ENCODE measurements around the gene NCK1.
"Not testable (repeated sequence)": the region's sequence is repeated elsewhere in the genome, so short reads cannot be mapped to it uniquely, and the experiment has no call there.

NCK1 gene

GRCh38 chr3:136862617-136863322 is 762 bp downstream of the NCK1 start:
- DNase-seq = peak; percentile 58 to 60

- no peak for DNase-seq
Observed at GRCh38 chr3:136869282-136869681, 7.3 kb downstream of the NCK1 start.

DNA sequence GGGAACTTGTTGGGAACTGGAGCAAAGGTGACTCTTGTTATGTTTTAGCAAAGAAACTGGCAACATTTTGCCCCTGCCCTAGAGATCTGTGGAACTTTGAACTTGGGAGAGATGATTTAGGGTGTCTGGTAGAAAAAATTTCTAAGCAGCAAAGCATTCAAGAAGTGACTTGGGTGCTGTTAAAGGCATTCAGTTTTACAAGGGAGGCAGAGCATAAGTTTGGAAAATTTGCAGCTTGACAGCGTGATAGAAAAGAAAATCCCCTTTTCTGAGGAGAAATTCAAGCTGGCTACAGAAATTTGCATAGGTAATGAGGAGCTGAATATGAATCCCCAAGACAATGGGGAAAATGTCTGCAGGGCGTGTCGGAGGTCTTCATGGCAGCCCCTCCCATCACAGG is 10.2 kb downstream of the NCK1 start:
- not testable (repeated sequence) for DNase-seq

DNA sequence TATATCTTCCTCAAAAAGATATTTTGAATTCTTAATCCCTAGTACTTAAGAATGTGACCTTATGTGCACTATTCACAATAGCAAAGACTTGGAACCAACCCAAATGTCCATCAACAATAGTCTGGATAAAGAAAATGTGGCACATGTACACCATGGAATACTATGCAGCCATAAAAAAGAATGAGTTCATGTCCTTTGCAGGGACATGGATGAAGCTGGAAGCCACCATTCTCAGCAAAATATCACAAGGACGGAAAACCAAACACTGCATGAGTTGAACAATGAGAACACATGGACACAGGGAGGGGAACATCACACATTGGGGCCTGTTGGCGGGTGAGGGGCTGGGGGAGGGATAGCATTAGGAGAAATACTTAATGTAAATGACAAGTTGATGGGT is 17.5 kb downstream of the NCK1 start:
- not testable (repeated sequence) for DNase-seq

- no peak for DNase-seq
Observed at GRCh38 chr3:136882571-136882970, 20.6 kb downstream of the NCK1 start.

GRCh38 chr3:136883967-136884720 is 22.1 kb downstream of the NCK1 start:
- no peak for DNase-seq

GRCh38 chr3:136885357-136886213 is 23.6 kb downstream of the NCK1 start:
- no peak for DNase-seq

- DNase-seq = no peak
Observed at GRCh38 chr3:136889947-136890346, 27.9 kb downstream of the NCK1 start.

DNA sequence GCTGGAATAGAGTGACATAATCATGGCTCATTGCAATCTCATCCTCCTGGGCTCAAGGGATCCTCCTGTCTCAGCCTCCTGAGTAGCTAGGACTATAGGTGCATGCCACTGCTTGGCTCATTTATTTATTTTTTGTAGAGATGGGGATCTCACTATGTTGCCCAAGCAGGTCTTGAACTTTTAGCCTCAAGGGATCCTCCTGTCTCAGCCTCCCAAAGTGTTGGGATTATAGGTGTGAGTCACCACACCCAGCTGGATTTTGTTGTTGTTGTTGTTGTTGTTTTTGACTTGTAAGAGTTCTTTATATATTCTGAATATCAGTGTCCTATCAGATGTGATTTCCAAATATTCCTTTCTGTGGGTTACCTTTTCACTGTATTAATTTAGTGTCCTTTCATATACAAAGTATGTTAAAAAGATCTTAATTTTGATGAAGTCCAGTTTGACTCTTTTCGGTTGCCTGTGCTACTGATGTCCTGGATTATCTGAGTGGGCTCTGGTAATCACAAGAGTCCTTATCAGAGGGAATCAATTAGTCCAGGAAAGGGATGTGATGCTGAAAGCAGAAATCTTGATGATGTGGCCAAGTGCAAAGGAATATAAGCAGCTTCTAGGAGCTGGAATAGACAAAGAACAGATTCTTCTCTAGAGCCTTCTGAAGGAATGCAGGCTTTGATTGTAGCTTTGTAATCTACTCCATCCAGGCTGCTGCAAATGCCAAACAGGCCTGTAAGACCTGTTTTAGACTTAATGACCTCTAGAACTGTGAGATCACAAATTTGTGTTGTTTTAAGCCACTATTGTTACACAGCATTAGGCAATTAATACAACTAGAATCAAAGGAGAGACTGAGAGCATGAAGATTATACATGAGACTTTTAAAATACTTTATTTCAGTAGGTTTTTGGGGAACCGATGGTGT is 30.2 kb downstream of the NCK1 start:
- DNase-seq = no peak

GRCh38 chr3:136893848-136894443 is 31.9 kb downstream of the NCK1 start:
- no peak for DNase-seq

- not testable (repeated sequence) for DNase-seq
Observed at GRCh38 chr3:136897171-136897570, 35.2 kb downstream of the NCK1 start.

DNA sequence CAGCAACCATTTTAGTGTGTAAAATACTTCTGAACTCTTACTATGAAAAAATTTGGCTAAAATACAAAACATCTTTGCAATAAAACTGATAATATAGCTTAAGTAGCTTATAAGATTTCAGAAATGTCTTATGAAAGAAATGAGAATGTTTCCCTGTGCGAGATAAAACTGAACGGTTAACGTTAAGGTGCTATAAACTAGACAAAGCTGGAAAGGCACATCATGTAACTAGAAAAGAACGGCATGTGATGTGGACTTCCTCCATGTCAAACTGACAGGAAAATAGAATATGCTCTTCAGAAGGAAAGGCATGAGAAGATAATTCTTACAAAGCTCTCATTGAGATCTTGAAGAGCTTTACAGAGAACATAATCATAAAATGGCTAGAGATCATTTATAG is 36.5 kb downstream of the NCK1 start:
- DNase-seq = no peak

DNA sequence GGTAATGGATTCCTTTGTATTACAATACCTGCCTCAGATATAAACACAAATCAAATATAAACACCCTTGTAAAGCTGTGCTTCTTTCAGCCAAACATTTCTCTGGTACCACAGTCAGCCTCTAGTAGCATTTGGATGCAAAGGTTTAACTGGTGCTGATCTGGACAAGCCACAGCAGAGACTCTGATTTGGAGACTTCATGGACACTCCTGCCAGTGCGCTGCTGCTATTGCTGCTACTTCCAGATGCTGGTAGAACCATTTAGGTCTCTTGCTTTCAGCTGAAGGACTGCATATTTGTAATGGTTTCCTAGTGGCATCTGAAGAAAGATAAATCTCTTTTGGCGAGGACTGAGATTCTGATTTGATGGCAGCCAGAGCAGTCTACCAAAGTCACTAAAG is 36.9 kb downstream of the NCK1 start:
- DNase-seq = no peak

DNA sequence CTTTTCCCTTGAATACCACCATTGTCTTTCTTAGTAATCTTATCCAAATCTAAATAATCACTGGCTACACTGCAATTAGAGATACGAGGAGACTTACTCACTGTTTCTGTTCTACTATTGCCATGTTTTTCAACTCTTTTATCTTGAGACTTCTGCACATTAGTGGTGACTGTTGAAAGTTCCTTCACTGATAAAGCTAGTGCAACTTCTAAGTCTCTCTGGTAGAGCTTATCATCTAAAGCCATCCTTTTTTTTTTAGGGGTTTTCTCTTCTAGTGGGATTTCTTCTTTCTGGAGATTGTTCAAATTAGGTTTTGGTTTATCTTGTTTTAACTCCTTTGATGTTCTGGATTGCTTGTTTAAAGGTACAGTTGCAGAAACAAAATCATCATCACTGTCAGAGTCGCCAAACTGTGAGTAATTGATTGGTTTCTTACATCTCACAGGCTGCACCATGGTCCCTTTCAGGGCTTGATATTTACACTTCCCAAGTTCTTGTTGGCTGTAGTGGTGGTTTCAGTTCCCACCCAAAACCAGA is 37.7 kb downstream of the NCK1 start:
- DNase-seq = no peak

GRCh38 chr3:136900694-136901093 is 38.7 kb downstream of the NCK1 start:
- not testable (repeated sequence) for DNase-seq

GRCh38 chr3:136901391-136901790 is 39.4 kb downstream of the NCK1 start:
- no peak for DNase-seq

DNA sequence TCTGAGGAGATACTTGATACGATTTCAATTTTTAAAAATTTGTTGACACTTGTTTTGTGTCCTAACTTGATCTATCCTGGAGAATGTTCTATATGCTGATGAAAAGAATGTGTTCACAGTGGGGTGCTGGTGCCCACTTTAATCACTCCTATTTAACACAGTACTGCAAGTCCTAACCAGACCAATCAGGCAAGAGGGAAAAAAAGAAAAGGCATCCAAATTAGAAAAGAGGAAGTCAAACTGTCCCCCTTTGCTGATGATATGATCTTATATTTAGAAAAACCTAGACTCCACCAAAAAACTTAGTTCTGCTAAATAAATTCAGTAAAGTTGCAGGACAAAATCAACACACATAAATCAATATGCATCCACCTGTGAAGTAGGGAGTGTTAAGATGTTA is 40.5 kb downstream of the NCK1 start:
- not testable (repeated sequence) for DNase-seq

DNA sequence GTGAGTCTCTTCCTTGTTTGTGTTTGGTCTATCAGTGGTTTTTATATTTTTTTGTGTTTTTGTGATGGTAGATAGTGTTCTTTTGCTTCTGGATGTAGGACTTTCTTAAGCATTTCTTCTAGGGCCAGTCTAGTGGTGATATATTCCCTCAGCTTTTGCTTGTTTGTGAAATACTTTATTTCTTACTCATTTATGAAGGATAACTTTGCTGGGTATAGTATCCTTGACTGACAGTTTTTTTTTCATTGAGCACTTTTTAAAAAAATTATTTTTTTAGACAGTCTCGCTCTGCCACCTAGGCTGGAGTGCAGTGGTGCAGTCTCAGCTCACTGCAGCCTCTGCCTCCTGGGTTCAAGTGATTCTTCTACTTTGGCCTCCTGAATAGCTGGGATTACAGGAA is 41.9 kb downstream of the NCK1 start:
- DNase-seq = no peak

DNA sequence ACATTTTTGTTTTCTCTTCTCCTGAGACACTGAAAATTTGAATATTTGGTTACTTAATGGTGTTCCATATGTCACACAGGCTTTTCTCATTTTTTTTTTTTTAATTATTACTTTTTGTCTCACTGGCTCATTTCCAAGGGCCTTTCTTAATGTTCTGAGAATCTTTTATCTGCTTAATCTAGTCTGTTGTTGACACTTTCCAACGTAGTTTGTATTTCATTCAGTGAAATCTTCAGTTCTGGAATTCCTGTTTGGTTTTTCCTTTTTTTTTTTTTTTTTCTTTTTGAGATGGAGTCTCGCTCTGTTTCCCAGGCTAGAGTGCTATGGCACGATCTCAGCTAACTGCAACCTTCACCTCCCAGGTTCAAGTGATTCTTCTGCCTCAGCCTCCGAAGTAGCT is 42.7 kb downstream of the NCK1 start:
- DNase-seq = no peak

DNA sequence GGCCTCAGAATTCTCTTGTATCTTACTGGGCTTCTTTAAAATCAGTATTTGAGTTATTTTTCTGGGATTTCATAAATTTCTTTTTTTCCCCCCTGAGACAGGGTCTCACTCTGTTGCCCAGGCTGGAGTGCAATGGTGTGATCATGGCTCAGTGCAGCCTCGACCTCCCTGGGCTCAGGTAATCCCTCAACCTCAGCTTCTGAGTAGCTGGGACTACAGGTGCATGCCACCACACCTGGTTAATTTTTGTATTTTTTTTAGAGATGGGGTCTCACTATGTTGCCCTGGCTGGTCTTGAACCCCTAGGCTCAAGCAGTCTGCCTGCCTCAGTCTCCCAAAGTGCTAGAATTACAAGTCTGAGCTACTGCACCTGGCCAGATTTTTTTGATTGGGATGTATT is 43.5 kb downstream of the NCK1 start:
- DNase-seq = no peak

- DNase-seq = no peak
Observed at GRCh38 chr3:136906725-136907124, 44.7 kb downstream of the NCK1 start.

DNA sequence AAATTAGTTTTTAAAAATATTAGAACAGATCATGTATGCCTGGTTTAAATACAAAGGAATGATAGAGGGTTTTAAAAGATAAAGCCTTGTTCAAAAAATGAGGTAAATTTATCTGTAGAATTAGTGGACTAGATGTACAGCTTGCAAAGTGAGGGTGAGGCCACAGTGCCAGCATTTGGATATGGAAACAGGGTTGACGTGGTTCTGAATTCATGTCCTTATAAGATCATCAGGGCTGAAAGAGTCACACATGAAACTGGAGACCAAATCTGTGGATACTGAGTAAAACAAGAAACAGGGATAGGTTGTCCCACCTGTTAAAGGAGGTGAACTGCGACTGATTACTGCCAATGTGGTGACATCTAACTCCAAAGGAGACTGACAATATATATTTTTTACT is 46.3 kb downstream of the NCK1 start:
- DNase-seq = no peak

Measured in activated CD4-positive, alpha-beta T cell treated with anti-CD3 and anti-CD28 coated beads, Interleukin-2, amount 50 U/mL, for 48 hours (primary cell).